ENCODE results near the gene PTPRM.

Gene PTPRM

DNA sequence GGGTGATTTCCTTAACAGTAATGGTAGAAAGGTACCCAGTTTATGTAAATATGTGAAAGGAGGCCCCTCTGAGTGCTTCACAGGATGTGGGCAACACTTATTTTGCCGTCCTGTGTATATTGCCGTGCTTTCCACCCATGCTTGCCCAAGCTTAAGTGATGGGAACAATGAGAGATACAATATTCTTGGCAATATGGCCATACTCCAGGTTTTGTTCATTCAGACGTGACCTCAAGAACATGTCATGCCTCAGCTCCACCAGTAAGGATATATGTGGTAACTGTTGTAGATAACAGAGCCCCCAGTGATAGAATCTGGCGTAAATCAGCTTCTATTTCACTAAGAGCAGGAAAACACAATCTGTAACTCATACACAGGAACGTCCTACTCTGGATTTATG lies 318.7 kb downstream of the PTPRM start:
- no peaks in the 10 kb centered on the region for H3F3A ChIP-seq (ENCODE audit: low read depth)
- no peaks in the 10 kb centered on the region for H4K20me1 ChIP-seq (ENCODE audit: insufficient read depth, low read length, poor library complexity, severe bottlenecking)
- H3K9me3 ChIP-seq (ENCODE audit: insufficient read depth, low read depth, low read length), result no peaks in the 10 kb centered on the region
- H3K9ac ChIP-seq (ENCODE audit: low read depth, low read length, poor library complexity, severe bottlenecking), result no peak overlapping the region
- no peak overlapping the region for H3K4me3 ChIP-seq (ENCODE audit: low read length, poor library complexity, severe bottlenecking)
- no peak overlapping the region for H2AFZ ChIP-seq (ENCODE audit: low read length)
- no peaks in the 10 kb centered on the region for H3K27me3 ChIP-seq (ENCODE audit: insufficient read depth, low read length, poor library complexity, severe bottlenecking)
- H3K4me2 ChIP-seq (ENCODE audit: low read depth, low read length, poor library complexity, severe bottlenecking), result no peak overlapping the region
- H3K36me3 ChIP-seq (ENCODE audit: insufficient read depth, low read length), result no peaks in the 10 kb centered on the region
- no peaks in the 10 kb centered on the region for H3K9me2 ChIP-seq (replicated peaks; ENCODE audit: low read depth, low read length)
- H3K4me1 ChIP-seq (ENCODE audit: insufficient read depth, low read length, poor library complexity, severe bottlenecking), result no peaks in the 10 kb centered on the region
- TF ChIP-seq, protein P1, sequence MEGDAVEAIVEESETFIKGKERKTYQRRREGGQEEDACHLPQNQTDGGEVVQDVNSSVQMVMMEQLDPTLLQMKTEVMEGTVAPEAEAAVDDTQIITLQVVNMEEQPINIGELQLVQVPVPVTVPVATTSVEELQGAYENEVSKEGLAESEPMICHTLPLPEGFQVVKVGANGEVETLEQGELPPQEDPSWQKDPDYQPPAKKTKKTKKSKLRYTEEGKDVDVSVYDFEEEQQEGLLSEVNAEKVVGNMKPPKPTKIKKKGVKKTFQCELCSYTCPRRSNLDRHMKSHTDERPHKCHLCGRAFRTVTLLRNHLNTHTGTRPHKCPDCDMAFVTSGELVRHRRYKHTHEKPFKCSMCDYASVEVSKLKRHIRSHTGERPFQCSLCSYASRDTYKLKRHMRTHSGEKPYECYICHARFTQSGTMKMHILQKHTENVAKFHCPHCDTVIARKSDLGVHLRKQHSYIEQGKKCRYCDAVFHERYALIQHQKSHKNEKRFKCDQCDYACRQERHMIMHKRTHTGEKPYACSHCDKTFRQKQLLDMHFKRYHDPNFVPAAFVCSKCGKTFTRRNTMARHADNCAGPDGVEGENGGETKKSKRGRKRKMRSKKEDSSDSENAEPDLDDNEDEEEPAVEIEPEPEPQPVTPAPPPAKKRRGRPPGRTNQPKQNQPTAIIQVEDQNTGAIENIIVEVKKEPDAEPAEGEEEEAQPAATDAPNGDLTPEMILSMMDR (conservative IDR thresholded peaks at IDR 0.05; ENCODE audit: low read length), result no peak
- TF ChIP-seq EZH2phosphoT487 (IDR thresholded peaks at IDR 0.05; ENCODE audit: borderline replicate concordance), result no peak
- no peaks in the 10 kb centered on the region for H3K79me2 ChIP-seq (ENCODE audit: insufficient read depth, low read length)

DNA sequence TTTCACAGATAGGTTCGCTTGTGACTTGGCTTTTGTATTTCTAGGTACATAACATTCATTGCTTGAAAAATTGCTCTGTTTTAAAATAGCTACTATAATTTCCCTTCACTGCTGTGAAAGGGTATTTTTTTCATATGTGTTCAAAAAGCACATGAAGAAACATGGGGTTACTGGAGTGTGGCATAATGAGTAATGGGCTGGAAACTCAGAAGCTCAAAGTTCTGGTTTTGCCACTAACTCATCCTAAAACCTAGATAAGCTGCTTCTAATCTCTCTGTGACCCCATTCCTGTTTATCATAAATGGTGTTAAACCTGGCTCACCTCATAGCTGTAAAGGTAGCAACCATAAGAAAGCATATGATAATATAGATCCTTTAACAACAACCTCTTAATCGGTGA lies 319.3 kb downstream of the PTPRM start:
- Histone ChIP-seq H3K9me3 (ENCODE audit: insufficient read depth, low read depth, low read length) (no peaks in the 10 kb centered on the region), H3K4me3 (ENCODE audit: low read length, poor library complexity, severe bottlenecking) (no peak overlapping the region), H3K36me3 (ENCODE audit: insufficient read depth, low read length) (no peaks in the 10 kb centered on the region), H3K9ac (ENCODE audit: low read depth, low read length, poor library complexity, severe bottlenecking) (no peak overlapping the region), H3F3A (ENCODE audit: low read depth) (no peaks in the 10 kb centered on the region), H3K79me2 (ENCODE audit: insufficient read depth, low read length) (no peaks in the 10 kb centered on the region), H4K20me1 (ENCODE audit: insufficient read depth, low read length, poor library complexity, severe bottlenecking) (no peaks in the 10 kb centered on the region), H3K4me2 (ENCODE audit: low read depth, low read length, poor library complexity, severe bottlenecking) (no peak overlapping the region), H3K9me2 (replicated peaks; ENCODE audit: low read depth, low read length) (no peaks in the 10 kb centered on the region), H3K4me1 (ENCODE audit: insufficient read depth, low read length, poor library complexity, severe bottlenecking) (no peaks in the 10 kb centered on the region), H3K27me3 (ENCODE audit: insufficient read depth, low read length, poor library complexity, severe bottlenecking) (no peaks in the 10 kb centered on the region), H2AFZ (ENCODE audit: low read length) (no peak overlapping the region)
- TF ChIP-seq EZH2phosphoT487 (IDR thresholded peaks at IDR 0.05; ENCODE audit: borderline replicate concordance), result no peak
- TF ChIP-seq, protein P1 (conservative IDR thresholded peaks at IDR 0.05; ENCODE audit: low read length), result no peak

DNA sequence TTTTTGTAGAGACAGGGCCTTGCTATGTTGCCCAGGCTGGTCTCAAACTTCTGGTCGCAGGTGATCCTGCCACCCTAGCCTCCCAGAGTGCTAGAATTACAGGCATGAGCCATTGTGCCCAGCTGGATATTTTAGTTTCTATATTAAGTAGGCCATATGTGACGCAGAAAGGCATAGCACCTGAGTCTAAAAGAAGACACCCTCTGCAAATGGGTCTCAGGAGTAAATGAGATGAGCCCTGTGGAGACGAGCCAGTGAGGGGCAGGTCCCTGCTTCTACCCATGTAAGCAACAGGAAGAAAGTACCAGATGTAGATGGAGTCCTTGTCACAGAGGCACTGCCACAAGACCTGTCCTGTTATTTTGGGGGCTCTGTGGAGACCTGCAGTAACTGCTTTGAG lies 322.4 kb downstream of the PTPRM start:
- H3K4me3 ChIP-seq (ENCODE audit: low read length, poor library complexity, severe bottlenecking), result no peak overlapping the region
- no peaks in the 10 kb centered on the region for H3K27me3 ChIP-seq (ENCODE audit: insufficient read depth, low read length, poor library complexity, severe bottlenecking)
- no peaks in the 10 kb centered on the region for H3F3A ChIP-seq (ENCODE audit: low read depth)
- H3K9me2 ChIP-seq (replicated peaks; ENCODE audit: low read depth, low read length), result no peaks in the 10 kb centered on the region
- H3K79me2 ChIP-seq (ENCODE audit: insufficient read depth, low read length), result no peaks in the 10 kb centered on the region
- no peaks in the 10 kb centered on the region for H3K36me3 ChIP-seq (ENCODE audit: insufficient read depth, low read length)
- TF ChIP-seq, protein P1 (conservative IDR thresholded peaks at IDR 0.05; ENCODE audit: low read length), result no peak
- TF ChIP-seq EZH2phosphoT487 (IDR thresholded peaks at IDR 0.05; ENCODE audit: borderline replicate concordance), result no peak
- no peaks in the 10 kb centered on the region for H3K9me3 ChIP-seq (ENCODE audit: insufficient read depth, low read depth, low read length)
- no peaks in the 10 kb centered on the region for H3K4me1 ChIP-seq (ENCODE audit: insufficient read depth, low read length, poor library complexity, severe bottlenecking)
- no peak overlapping the region for H2AFZ ChIP-seq (ENCODE audit: low read length)
- no peaks in the 10 kb centered on the region for H4K20me1 ChIP-seq (ENCODE audit: insufficient read depth, low read length, poor library complexity, severe bottlenecking)
- no peak overlapping the region for H3K9ac ChIP-seq (ENCODE audit: low read depth, low read length, poor library complexity, severe bottlenecking)
- H3K4me2 ChIP-seq (ENCODE audit: low read depth, low read length, poor library complexity, severe bottlenecking), result no peak overlapping the region

All from Loucy (cell line).